Measurements from ENCODE around the gene SMPD4. TPM values are rescaled to one million over a fixed set of nuclear protein-coding genes. Genes with fewer than 3 reads are reported as not detected.

The SMPD4 gene
- total and polyA plus RNA-seq, 9 of the 15 experiments (the other 6 are each of a cell fraction or from before 2014, with no cell fraction given): 7.5 to 123 (median 35.7) TPM

- TF ChIP-seq PHF21A (IDR thresholded peaks at IDR 0.05; ENCODE audit: borderline replicate concordance, low read depth): no peak
- no peak for TF ChIP-seq HOXB6 (CRISPR knock-in tag; IDR thresholded peaks at IDR 0.05; ENCODE audit: borderline replicate concordance)
- TF ChIP-seq U2AF1 (optimal IDR thresholded peaks at IDR 0.05; ENCODE audit: low read depth, low read length): peak; percentile 58
- TF ChIP-seq MAX (CRISPR knock-in tag; IDR thresholded peaks at IDR 0.05): peak; percentile 87
- TF ChIP-seq, protein P1, sequence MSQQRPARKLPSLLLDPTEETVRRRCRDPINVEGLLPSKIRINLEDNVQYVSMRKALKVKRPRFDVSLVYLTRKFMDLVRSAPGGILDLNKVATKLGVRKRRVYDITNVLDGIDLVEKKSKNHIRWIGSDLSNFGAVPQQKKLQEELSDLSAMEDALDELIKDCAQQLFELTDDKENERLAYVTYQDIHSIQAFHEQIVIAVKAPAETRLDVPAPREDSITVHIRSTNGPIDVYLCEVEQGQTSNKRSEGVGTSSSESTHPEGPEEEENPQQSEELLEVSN (IDR thresholded peaks at IDR 0.05; ENCODE audit: borderline replicate concordance in 1 of 2, extremely low read depth in 1 of 2, insufficient read depth in 1 of 2, insufficient read length in 1 of 2, low read depth in 1 of 2, low read length in 1 of 2, poor library complexity in 1 of 2, severe bottlenecking in 1 of 2): peak; percentile 79 to 95
- TF ChIP-seq, protein P2, sequence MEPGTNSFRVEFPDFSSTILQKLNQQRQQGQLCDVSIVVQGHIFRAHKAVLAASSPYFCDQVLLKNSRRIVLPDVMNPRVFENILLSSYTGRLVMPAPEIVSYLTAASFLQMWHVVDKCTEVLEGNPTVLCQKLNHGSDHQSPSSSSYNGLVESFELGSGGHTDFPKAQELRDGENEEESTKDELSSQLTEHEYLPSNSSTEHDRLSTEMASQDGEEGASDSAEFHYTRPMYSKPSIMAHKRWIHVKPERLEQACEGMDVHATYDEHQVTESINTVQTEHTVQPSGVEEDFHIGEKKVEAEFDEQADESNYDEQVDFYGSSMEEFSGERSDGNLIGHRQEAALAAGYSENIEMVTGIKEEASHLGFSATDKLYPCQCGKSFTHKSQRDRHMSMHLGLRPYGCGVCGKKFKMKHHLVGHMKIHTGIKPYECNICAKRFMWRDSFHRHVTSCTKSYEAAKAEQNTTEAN (CRISPR knock-in tag; IDR thresholded peaks at IDR 0.05): peak; percentile 30; the same call in 1 of the 2 replicates
- TF ChIP-seq, protein P3, sequence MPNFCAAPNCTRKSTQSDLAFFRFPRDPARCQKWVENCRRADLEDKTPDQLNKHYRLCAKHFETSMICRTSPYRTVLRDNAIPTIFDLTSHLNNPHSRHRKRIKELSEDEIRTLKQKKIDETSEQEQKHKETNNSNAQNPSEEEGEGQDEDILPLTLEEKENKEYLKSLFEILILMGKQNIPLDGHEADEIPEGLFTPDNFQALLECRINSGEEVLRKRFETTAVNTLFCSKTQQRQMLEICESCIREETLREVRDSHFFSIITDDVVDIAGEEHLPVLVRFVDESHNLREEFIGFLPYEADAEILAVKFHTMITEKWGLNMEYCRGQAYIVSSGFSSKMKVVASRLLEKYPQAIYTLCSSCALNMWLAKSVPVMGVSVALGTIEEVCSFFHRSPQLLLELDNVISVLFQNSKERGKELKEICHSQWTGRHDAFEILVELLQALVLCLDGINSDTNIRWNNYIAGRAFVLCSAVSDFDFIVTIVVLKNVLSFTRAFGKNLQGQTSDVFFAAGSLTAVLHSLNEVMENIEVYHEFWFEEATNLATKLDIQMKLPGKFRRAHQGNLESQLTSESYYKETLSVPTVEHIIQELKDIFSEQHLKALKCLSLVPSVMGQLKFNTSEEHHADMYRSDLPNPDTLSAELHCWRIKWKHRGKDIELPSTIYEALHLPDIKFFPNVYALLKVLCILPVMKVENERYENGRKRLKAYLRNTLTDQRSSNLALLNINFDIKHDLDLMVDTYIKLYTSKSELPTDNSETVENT (CRISPR knock-in tag; IDR thresholded peaks at IDR 0.05): no peak
- peak in 1 of 2 experiments; percentile 56; a peak in 2 of 4 replicates for TF ChIP-seq SRF (CRISPR knock-in tag; IDR thresholded peaks at IDR 0.05)
- TF ChIP-seq YY1 (IDR thresholded peaks at IDR 0.05; ENCODE audit: borderline replicate concordance in 1 of 3, control insufficient read depth in 1 of 3, extremely low read depth in 1 of 3, insufficient read depth in 3 of 3, insufficient read length in 1 of 3, insufficient replicate concordance in 2 of 3, low read depth in 1 of 3, low read length in 2 of 3): peak; percentile 81 to 98 (median 95)
- peak; percentile 47; the same call in 1 of the 2 replicates for TF ChIP-seq ZFX (CRISPR knock-in tag; IDR thresholded peaks at IDR 0.05)
- no peak for TF ChIP-seq HIVEP1 (CRISPR knock-in tag; IDR thresholded peaks at IDR 0.05)
- TF ChIP-seq RB1 (IDR thresholded peaks at IDR 0.05; ENCODE audit: low read depth): peak; percentile 98; the same call in 1 of the 2 replicates
- TF ChIP-seq POLR2A (conservative IDR thresholded peaks at IDR 0.05): peak; percentile 73
- TF ChIP-seq SIN3B (IDR thresholded peaks at IDR 0.05; ENCODE audit: low read depth): peak; percentile 99
- peak; percentile 16; the same call in 1 of the 2 replicates for TF ChIP-seq JUN (IDR thresholded peaks at IDR 0.05; ENCODE audit: borderline replicate concordance, low read depth, low read length)
- TF ChIP-seq JUN (CRISPR knock-in tag; IDR thresholded peaks at IDR 0.05; ENCODE audit: borderline replicate concordance): no peak
- TF ChIP-seq ZC3H8 (IDR thresholded peaks at IDR 0.05): no peak
- no peak for TF ChIP-seq SETDB1 (IDR thresholded peaks at IDR 0.05; ENCODE audit: low read length)
- TF ChIP-seq, protein P4, sequence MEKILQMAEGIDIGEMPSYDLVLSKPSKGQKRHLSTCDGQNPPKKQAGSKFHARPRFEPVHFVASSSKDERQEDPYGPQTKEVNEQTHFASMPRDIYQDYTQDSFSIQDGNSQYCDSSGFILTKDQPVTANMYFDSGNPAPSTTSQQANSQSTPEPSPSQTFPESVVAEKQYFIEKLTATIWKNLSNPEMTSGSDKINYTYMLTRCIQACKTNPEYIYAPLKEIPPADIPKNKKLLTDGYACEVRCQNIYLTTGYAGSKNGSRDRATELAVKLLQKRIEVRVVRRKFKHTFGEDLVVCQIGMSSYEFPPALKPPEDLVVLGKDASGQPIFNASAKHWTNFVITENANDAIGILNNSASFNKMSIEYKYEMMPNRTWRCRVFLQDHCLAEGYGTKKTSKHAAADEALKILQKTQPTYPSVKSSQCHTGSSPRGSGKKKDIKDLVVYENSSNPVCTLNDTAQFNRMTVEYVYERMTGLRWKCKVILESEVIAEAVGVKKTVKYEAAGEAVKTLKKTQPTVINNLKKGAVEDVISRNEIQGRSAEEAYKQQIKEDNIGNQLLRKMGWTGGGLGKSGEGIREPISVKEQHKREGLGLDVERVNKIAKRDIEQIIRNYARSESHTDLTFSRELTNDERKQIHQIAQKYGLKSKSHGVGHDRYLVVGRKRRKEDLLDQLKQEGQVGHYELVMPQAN (IDR thresholded peaks at IDR 0.05; ENCODE audit: borderline replicate concordance): 0 out of 2 replicates have a peak, but pooled peaks have one; percentile 27
- TF ChIP-seq E2F3 (CRISPR knock-in tag; IDR thresholded peaks at IDR 0.05): peak; percentile 97
Measured at GRCh38 chr2:130181325-130181879, at the start of gene SMPD4 (continued).
